ENCODE data around the gene PUS1. TPM values are rescaled to one million over a fixed set of nuclear protein-coding genes. Genes with fewer than 3 reads are reported as not detected.

PUS1 gene
- total RNA-seq, 1 experiment from 2014 or later, result 77.3 TPM

DNA sequence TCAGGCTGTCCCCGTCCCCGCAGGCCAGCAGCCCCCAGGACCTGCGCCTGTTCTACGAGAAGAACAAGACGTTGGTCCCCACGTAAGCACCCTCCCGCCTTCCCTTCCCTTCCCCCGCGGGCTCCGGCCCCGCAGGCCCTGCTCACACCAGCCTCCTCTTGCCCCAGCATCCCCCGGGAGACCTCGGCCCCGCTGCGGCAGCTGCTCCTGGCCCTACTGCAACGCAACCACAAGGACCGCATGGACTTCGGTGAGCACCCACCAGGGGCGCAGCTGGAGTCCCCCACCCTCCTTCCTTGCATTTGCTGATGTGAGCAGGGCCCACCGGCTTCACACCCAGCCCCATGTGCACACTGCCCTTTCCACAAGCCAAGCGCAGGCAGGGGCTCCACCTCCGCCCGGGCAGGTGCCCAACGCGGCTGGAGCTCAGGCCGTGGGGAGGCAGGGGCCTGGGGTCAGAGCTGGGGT is 19.3 kb upstream of the PUS1 start (continued):
- TF ChIP-seq TCF7L2 (IDR thresholded peaks at IDR 0.05; ENCODE audit: borderline replicate concordance, extremely low read depth, insufficient read depth, insufficient read length) (no peak), CEBPB (IDR thresholded peaks at IDR 0.05; ENCODE audit: low read depth) (no peak), ELF1 (IDR thresholded peaks at IDR 0.05; ENCODE audit: borderline replicate concordance, low read depth) (no peak)
- TF ChIP-seq, protein P1, sequence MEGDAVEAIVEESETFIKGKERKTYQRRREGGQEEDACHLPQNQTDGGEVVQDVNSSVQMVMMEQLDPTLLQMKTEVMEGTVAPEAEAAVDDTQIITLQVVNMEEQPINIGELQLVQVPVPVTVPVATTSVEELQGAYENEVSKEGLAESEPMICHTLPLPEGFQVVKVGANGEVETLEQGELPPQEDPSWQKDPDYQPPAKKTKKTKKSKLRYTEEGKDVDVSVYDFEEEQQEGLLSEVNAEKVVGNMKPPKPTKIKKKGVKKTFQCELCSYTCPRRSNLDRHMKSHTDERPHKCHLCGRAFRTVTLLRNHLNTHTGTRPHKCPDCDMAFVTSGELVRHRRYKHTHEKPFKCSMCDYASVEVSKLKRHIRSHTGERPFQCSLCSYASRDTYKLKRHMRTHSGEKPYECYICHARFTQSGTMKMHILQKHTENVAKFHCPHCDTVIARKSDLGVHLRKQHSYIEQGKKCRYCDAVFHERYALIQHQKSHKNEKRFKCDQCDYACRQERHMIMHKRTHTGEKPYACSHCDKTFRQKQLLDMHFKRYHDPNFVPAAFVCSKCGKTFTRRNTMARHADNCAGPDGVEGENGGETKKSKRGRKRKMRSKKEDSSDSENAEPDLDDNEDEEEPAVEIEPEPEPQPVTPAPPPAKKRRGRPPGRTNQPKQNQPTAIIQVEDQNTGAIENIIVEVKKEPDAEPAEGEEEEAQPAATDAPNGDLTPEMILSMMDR (IDR thresholded peaks at IDR 0.05 in 2 of 3, conservative IDR thresholded peaks at IDR 0.05 in 1 of 3; ENCODE audit: borderline replicate concordance in 1 of 3, insufficient read depth in 1 of 3, low read depth in 2 of 3, low read length in 2 of 3), result no peak
- TF ChIP-seq, protein P2, sequence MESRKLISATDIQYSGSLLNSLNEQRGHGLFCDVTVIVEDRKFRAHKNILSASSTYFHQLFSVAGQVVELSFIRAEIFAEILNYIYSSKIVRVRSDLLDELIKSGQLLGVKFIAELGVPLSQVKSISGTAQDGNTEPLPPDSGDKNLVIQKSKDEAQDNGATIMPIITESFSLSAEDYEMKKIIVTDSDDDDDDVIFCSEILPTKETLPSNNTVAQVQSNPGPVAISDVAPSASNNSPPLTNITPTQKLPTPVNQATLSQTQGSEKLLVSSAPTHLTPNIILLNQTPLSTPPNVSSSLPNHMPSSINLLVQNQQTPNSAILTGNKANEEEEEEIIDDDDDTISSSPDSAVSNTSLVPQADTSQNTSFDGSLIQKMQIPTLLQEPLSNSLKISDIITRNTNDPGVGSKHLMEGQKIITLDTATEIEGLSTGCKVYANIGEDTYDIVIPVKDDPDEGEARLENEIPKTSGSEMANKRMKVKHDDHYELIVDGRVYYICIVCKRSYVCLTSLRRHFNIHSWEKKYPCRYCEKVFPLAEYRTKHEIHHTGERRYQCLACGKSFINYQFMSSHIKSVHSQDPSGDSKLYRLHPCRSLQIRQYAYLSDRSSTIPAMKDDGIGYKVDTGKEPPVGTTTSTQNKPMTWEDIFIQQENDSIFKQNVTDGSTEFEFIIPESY (IDR thresholded peaks at IDR 0.05; ENCODE audit: extremely low read depth, insufficient replicate concordance, low read length), result no peak

DNA sequence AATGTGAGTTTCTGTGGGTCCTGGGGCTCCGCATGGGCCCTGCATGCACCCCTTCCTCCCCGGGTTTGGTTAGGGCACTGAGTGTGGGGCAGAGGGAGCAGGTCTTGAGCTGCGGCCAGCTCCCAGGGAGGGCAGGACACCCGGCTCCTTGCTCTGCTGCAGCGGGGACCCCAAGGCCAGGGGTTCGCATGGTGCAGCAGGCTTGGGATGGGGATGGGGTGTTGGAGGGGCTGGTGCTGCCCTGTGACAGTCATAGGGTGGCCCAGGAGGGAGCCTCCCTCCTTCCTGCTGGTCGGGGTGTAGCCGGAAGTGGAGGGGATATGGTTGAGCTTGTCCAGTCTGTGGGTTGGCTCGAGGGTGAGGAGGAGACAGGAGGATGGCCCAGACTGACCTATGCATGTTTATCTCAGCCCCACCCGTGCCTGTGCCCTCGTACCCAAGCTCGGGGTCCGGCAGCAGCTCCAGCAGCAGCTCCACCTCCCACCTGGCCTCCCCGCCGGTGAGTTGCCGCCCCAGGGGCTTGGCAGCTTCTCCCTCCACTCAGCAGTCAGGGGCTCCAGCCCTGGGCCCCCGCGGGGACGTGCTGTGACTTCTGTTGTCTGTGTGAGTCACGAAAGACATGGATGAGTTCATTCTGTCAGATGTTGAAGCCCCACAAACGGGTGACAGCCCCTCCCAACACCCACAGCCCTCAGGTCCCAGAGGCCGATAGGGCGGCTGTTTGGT is 18.6 kb upstream of the PUS1 start:
- CTCF ChIA-PET, result no interaction called here
- Histone ChIP-seq H4K20me1 (ENCODE audit: insufficient read depth) (no peaks in the 10 kb centered on the region), H3K4me3 (replicated peaks in 1 of 2; ENCODE audit: low read depth in 1 of 2, low read length in 2 of 2) (no peak overlapping the region), H3K79me2 (ENCODE audit: insufficient read depth, low read length) (no peaks in the 10 kb centered on the region), H3K9me3 (ENCODE audit: control insufficient read depth in 1 of 2, insufficient read depth in 1 of 2, low read depth in 1 of 2, low read length in 2 of 2) (no peaks in the 10 kb centered on the region), H3K36me3 (ENCODE audit: control insufficient read depth in 1 of 2, insufficient read depth in 2 of 2, low read length in 2 of 2) (peaks cover 0 to 10% of the 10 kb centered on the region in 2 experiments; a peak in 2 of 4 replicates), H3K9me2 (ENCODE audit: insufficient read depth) (no peaks in the 10 kb centered on the region), H2AFZ (ENCODE audit: low read depth, low read length, poor library complexity, severe bottlenecking) (no peak overlapping the region), H3K4me2 (ENCODE audit: low read length) (no peak overlapping the region), H3K4me1 (ENCODE audit: control insufficient read depth in 1 of 2, insufficient read depth in 2 of 2, low read length in 2 of 2) (peaks cover 12 to 14% of the 10 kb centered on the region in 2 experiments), H3K27me3 (ENCODE audit: insufficient read depth, low read length) (no peaks in the 10 kb centered on the region), H3K27ac (ENCODE audit: low read depth, low read length) (no peak overlapping the region), H3K9ac (ENCODE audit: low read length) (no peak overlapping the region)
- ATAC-seq (no peak), DNase-seq (ENCODE audit: low read depth, low spot score) (no peak)
- intact Hi-C loops (cut with micrococcal nuclease), result no loop called here
- POLR2A ChIA-PET, result no interaction called here
- BruUV-seq (replicated peaks), result no TSS peak
- RAD21 ChIA-PET (ENCODE audit: low non-redundant PET in 1 of 2, low total read pairs in 2 of 2, uncharacterized antibody in 2 of 2, unreplicated experiment in 2 of 2), result no interaction called here
- TF ChIP-seq JUND (IDR thresholded peaks at IDR 0.05), result no peak
- no peak for TF ChIP-seq POLR2A (IDR thresholded peaks at IDR 0.05; ENCODE audit: borderline replicate concordance, extremely low read depth, insufficient read depth, insufficient read length)
- no peak for TF ChIP-seq ZFX (IDR thresholded peaks at IDR 0.05)

Data from HCT116 (cell line).